ENCODE results near the gene C2orf49. TPM values are rescaled to one million over a fixed set of nuclear protein-coding genes. Genes with fewer than 3 reads are reported as not detected.
A peak's percentile ranks its signal among the peaks of the same experiment; 100 is the strongest.

Gene C2orf49
- total and polyA plus RNA-seq, 10 of the 15 experiments (the other 5 are each of a cell fraction or from before 2014, with no cell fraction given), result 7.2 to 24.2 (median 15.5) TPM

- peaks cover 18% of the 10 kb centered on the region for H3K4me1 ChIP-seq (ENCODE audit: control insufficient read depth, insufficient read depth, low read length)
- no peaks in the 10 kb centered on the region for H4K20me1 ChIP-seq (ENCODE audit: control insufficient read depth, insufficient read depth)
- FAIRE-seq (no peak), ATAC-seq (peak; percentile 78), DNase-seq (ENCODE audit: low read depth, low spot score) (no peak)
- 0 out of 2 replicates have a peak overlapping the region, but pooled peaks have one; percentile 30 for H3K27ac ChIP-seq (ENCODE audit: control insufficient read depth, insufficient read depth)
- H3K4me3 ChIP-seq, result no peak overlapping the region
- peaks cover 0 to 1% of the 10 kb centered on the region in 2 experiments; a peak in 2 of 4 replicates for H3K36me3 ChIP-seq (ENCODE audit: control insufficient read depth in 2 of 2, insufficient read depth in 2 of 2, low read length in 1 of 2)
- H3K4me2 ChIP-seq (ENCODE audit: control insufficient read depth, insufficient read depth), result no peak overlapping the region
- no peak overlapping the region for H3K9ac ChIP-seq (ENCODE audit: control insufficient read depth, insufficient read depth, low read length)
- no TSS peak for BruUV-seq (replicated peaks)
- H3K27me3 ChIP-seq (replicated peaks in 1 of 2; ENCODE audit: control insufficient read depth in 2 of 2, insufficient read depth in 2 of 2, low read length in 1 of 2), result no peaks in the 10 kb centered on the region
- CTCF ChIA-PET, result interaction anchor here (0.9 to 1.2 kb wide), 3 partner anchors 13 to 200 kb away, joined by 3 to 4 read pairs (median 3); no protein-coding TSS in a partner anchor
- H2AFZ ChIP-seq (ENCODE audit: control insufficient read depth, low read depth, low read length), result no peak overlapping the region
- no peaks in the 10 kb centered on the region; the same call in 1 of the 3 replicates for H3K9me3 ChIP-seq (replicated peaks; ENCODE audit: control insufficient read depth, insufficient read depth, low read length)
- intact Hi-C loops (cut with micrococcal nuclease; ENCODE audit: unreplicated experiment) (no loop called here), in situ Hi-C loops (cut with MboI) (no loop called here)
- POLR2A ChIA-PET, result interaction anchor here (1.2 kb wide), 1 partner anchor 12 kb away, joined by 5 read pairs; no protein-coding TSS in a partner anchor
- RAD21 ChIA-PET (ENCODE audit: unreplicated experiment), result interaction anchor here (1.7 kb wide), 1 partner anchor 13 kb away, joined by 4 read pairs; no protein-coding TSS in a partner anchor
- WGBS (ENCODE audit: insufficient coverage, insufficient replicate concordance, low lambda C conversion rate, missing lambda C conversion rate), result 0% methylated on average over 3 of the region's 3 CpGs
- SMC1A ChIA-PET (ENCODE audit: uncharacterized antibody, unreplicated experiment), result interaction anchor here (1.0 to 2.2 kb wide), 3 partner anchors 9 to 30 kb away, joined by 3 to 6 read pairs (median 5); no protein-coding TSS in a partner anchor
- peaks cover 68% of the 10 kb centered on the region for H3K79me2 ChIP-seq (ENCODE audit: control insufficient read depth, insufficient read depth, low read length)
- peak; percentile 26 to 74; a peak in 1 of 4 replicates for TF ChIP-seq EP300 (IDR thresholded peaks at IDR 0.05; ENCODE audit: borderline replicate concordance in 1 of 2, control insufficient read depth in 1 of 2, low read depth in 2 of 2, low read length in 2 of 2)
- no peak for TF ChIP-seq CHD2 (IDR thresholded peaks at IDR 0.05; ENCODE audit: borderline replicate concordance, low read depth, low read length)
- TF ChIP-seq BMI1 (IDR thresholded peaks at IDR 0.05; ENCODE audit: borderline replicate concordance), result peak; percentile 43; the same call in 1 of the 2 replicates
- TF ChIP-seq ATF2 (IDR thresholded peaks at IDR 0.05; ENCODE audit: low read length), result peak; percentile 98
- peak; percentile 97 for TF ChIP-seq MEF2A (IDR thresholded peaks at IDR 0.05; ENCODE audit: insufficient read depth, low read depth, low read length)
- 0 out of 2 replicates have a peak, but pooled peaks have one; percentile 17 for TF ChIP-seq IKZF1 (conservative IDR thresholded peaks at IDR 0.05)
- TF ChIP-seq BCL11A (IDR thresholded peaks at IDR 0.05; ENCODE audit: low read depth, low read length), result peak; percentile 70
- TF ChIP-seq ATF7 (IDR thresholded peaks at IDR 0.05; ENCODE audit: low read depth), result peak; percentile 57
- TF ChIP-seq KDM1A (IDR thresholded peaks at IDR 0.05; ENCODE audit: borderline replicate concordance), result no peak
- peak in 1 of 2 experiments; percentile 81; a peak in 1 of 4 replicates for TF ChIP-seq CEBPB (IDR thresholded peaks at IDR 0.05; ENCODE audit: borderline replicate concordance in 1 of 2, low read depth in 2 of 2, low read length in 2 of 2)
- no peak for TF ChIP-seq MLLT1 (IDR thresholded peaks at IDR 0.05)
- no peak for TF ChIP-seq POLR2A (IDR thresholded peaks at IDR 0.05; ENCODE audit: low read depth, low read length)
- no peak for TF ChIP-seq SMAD1 (IDR thresholded peaks at IDR 0.05; ENCODE audit: low read depth, partially characterized antibody)
- TF ChIP-seq YY1 (IDR thresholded peaks at IDR 0.05; ENCODE audit: low read depth, low read length), result peak; percentile 28; the same call in 1 of the 2 replicates
- TF ChIP-seq CHD4 (IDR thresholded peaks at IDR 0.05), result no peak
- TF ChIP-seq POLR2AphosphoS5 (IDR thresholded peaks at IDR 0.05; ENCODE audit: low read length), result no peak
- TF ChIP-seq MTA2 (IDR thresholded peaks at IDR 0.05; ENCODE audit: low read depth), result peak; percentile 90
- peak; percentile 96 for TF ChIP-seq FOXM1 (IDR thresholded peaks at IDR 0.05; ENCODE audit: low read depth, low read length)
- TF ChIP-seq ETV6 (conservative IDR thresholded peaks at IDR 0.05 in 1 of 2, IDR thresholded peaks at IDR 0.05 in 1 of 2; ENCODE audit: borderline replicate concordance in 1 of 2, low read depth in 1 of 2), result peak in 1 of 2 experiments; percentile 36; a peak in 1 of 4 replicates
- no peak for TF ChIP-seq PAX5 (IDR thresholded peaks at IDR 0.05; ENCODE audit: borderline replicate concordance, low read depth, low read length)
- TF ChIP-seq DPF2 (IDR thresholded peaks at IDR 0.05), result 0 out of 2 replicates have a peak, but pooled peaks have one; percentile 34
Observed at GRCh38 chr2:105315314-105315713, 22.0 kb upstream of the C2orf49 start.

Data from GM12878 (cell line).